Measurements from ENCODE around the gene GLIPR2. TPM values are rescaled to one million over a fixed set of nuclear protein-coding genes. Genes with fewer than 3 reads are reported as not detected.
A peak's percentile ranks its signal among the peaks of the same experiment; 100 is the strongest.

GLIPR2 gene
- total and polyA plus RNA-seq, 2 of the 4 experiments (the other 2 are of a cell fraction), result 35.8 to 43.3 TPM

GRCh38 chr9:36164989-36165388 lies 28.5 kb downstream of the GLIPR2 start:
- H3K23ac ChIP-seq (ENCODE audit: low read depth, low read length), result peak overlapping the region; percentile 41; the same call in 1 of the 2 replicates
- peaks cover 31% of the 10 kb centered on the region for H3K4me1 ChIP-seq (ENCODE audit: control insufficient read depth, insufficient read depth, low read length)
- H2BK15ac ChIP-seq (ENCODE audit: low read depth, low read length), result no peak overlapping the region
- H4K20me1 ChIP-seq (ENCODE audit: insufficient read depth, low read length), result no peaks in the 10 kb centered on the region
- peaks cover 28% of the 10 kb centered on the region for H3K9me1 ChIP-seq (ENCODE audit: insufficient read depth, low read length)
- peak overlapping the region; percentile 35; the same call in 1 of the 2 replicates for H3K14ac ChIP-seq (replicated peaks; ENCODE audit: low read depth, low read length)
- peak overlapping the region; percentile 80 for H2AK9ac ChIP-seq (replicated peaks; ENCODE audit: low read depth, low read length, poor library complexity)
- TF ChIP-seq BHLHE40 (IDR thresholded peaks at IDR 0.05; ENCODE audit: low read depth, low read length) (no peak), POLR2A (IDR thresholded peaks at IDR 0.05; ENCODE audit: low read depth, low read length) (no peak), RCOR1 (IDR thresholded peaks at IDR 0.05; ENCODE audit: insufficient replicate concordance, low read length) (no peak), CTCF (conservative IDR thresholded peaks at IDR 0.05; ENCODE audit: low read depth, low read length) (no peak), NFE2L2 (IDR thresholded peaks at IDR 0.05; ENCODE audit: low read depth, low read length) (no peak), SMC3 (IDR thresholded peaks at IDR 0.05; ENCODE audit: low read depth, low read length) (no peak), RAD21 (IDR thresholded peaks at IDR 0.05; ENCODE audit: low read length) (no peak), CEBPB (IDR thresholded peaks at IDR 0.05; ENCODE audit: low read depth, low read length) (no peak), MAZ (IDR thresholded peaks at IDR 0.05; ENCODE audit: borderline replicate concordance, low read depth, low read length) (no peak), MXI1 (IDR thresholded peaks at IDR 0.05; ENCODE audit: borderline replicate concordance, low read depth, low read length) (no peak), RFX5 (IDR thresholded peaks at IDR 0.05; ENCODE audit: low read depth, low read length) (no peak), CHD1 (IDR thresholded peaks at IDR 0.05; ENCODE audit: low read depth, low read length) (no peak), FOS (IDR thresholded peaks at IDR 0.05; ENCODE audit: low read depth, low read length) (no peak), MAFK (IDR thresholded peaks at IDR 0.05; ENCODE audit: low read depth, low read length) (no peak)
- TF ChIP-seq, protein P1, sequence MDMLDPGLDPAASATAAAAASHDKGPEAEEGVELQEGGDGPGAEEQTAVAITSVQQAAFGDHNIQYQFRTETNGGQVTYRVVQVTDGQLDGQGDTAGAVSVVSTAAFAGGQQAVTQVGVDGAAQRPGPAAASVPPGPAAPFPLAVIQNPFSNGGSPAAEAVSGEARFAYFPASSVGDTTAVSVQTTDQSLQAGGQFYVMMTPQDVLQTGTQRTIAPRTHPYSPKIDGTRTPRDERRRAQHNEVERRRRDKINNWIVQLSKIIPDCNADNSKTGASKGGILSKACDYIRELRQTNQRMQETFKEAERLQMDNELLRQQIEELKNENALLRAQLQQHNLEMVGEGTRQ (IDR thresholded peaks at IDR 0.05; ENCODE audit: low read depth, low read length), result no peak
- TF ChIP-seq, protein P2, sequence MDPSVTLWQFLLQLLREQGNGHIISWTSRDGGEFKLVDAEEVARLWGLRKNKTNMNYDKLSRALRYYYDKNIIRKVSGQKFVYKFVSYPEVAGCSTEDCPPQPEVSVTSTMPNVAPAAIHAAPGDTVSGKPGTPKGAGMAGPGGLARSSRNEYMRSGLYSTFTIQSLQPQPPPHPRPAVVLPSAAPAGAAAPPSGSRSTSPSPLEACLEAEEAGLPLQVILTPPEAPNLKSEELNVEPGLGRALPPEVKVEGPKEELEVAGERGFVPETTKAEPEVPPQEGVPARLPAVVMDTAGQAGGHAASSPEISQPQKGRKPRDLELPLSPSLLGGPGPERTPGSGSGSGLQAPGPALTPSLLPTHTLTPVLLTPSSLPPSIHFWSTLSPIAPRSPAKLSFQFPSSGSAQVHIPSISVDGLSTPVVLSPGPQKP (IDR thresholded peaks at IDR 0.05; ENCODE audit: borderline replicate concordance, low read depth, low read length), result no peak
- no peak overlapping the region for H3K4me3 ChIP-seq (ENCODE audit: insufficient read depth, low read depth, low read length)
- H3K9ac ChIP-seq (ENCODE audit: low read depth, low read length), result no peak overlapping the region
- H4K8ac ChIP-seq (ENCODE audit: low read depth in 2 of 2, low read length in 2 of 2), result peak overlapping the region in 1 of 2 experiments; percentile 53; a peak in 1 of 4 replicates
- CTCF ChIA-PET, result interaction anchor here (1.5 kb wide), 1 partner anchor 16 kb away, joined by 3 read pairs; no protein-coding TSS in a partner anchor
- peaks cover 0 to 15% of the 10 kb centered on the region in 2 experiments; a peak in 2 of 4 replicates for H3K79me1 ChIP-seq (ENCODE audit: low read depth in 1 of 2, low read length in 2 of 2)
- peaks cover 5% of the 10 kb centered on the region for H3K36me3 ChIP-seq (ENCODE audit: control insufficient read depth, insufficient read depth, low read length)
- peak overlapping the region; percentile 50; the same call in 1 of the 2 replicates for H4K5ac ChIP-seq (ENCODE audit: low read depth, low read length)
- intact Hi-C loops (cut with micrococcal nuclease) (no loop called here), in situ Hi-C loops (cut with MboI; ENCODE audit: low sequenced_read_pairs) (no loop called here), dilution Hi-C loops (cut with HindIII; ENCODE audit: low sequenced_read_pairs, unreplicated experiment) (no loop called here)
- H3K18ac ChIP-seq (ENCODE audit: low read depth, low read length), result peak overlapping the region; percentile 55; the same call in 1 of the 2 replicates
- BruUV-seq (replicated peaks), result no TSS peak
- H3K4me2 ChIP-seq (ENCODE audit: low read depth, low read length), result no peak overlapping the region
- H2AK5ac ChIP-seq (ENCODE audit: low read depth, low read length), result peak overlapping the region; percentile 18
- H4K91ac ChIP-seq (ENCODE audit: insufficient read depth, low read depth, low read length), result peak overlapping the region; percentile 58
- POLR2A ChIA-PET (ENCODE audit: unreplicated experiment), result no interaction called here
- DNase-seq (no peak), ATAC-seq (ENCODE audit: low read depth) (no peak)
- peak overlapping the region; percentile 89 for H2BK120ac ChIP-seq (ENCODE audit: low read depth, low read length)
- H3K27me3 ChIP-seq (ENCODE audit: control insufficient read depth, insufficient read depth, low read length), result no peaks in the 10 kb centered on the region
- WGBS, 2 experiments (ENCODE audit: extremely low coverage in 2 of 2, insufficient read length in 1 of 2), result 100% methylated on average over 1 of the region's 3 CpGs; no CpG with 5 or more reads in 1 of the 2 experiments
- no peak overlapping the region for H2BK5ac ChIP-seq (ENCODE audit: low read depth, low read length, poor library complexity, severe bottlenecking)
- no peak overlapping the region for H3K27ac ChIP-seq (ENCODE audit: insufficient read depth, low read length)
- no peak overlapping the region for H2AFZ ChIP-seq (replicated peaks; ENCODE audit: low read length, poor library complexity)
- peak overlapping the region; percentile 79 for H3K4ac ChIP-seq (ENCODE audit: low read depth, low read length)
- no peak overlapping the region for H3K56ac ChIP-seq (ENCODE audit: extremely low read depth, insufficient read depth, low read length)
- peak overlapping the region; percentile 7 for H2BK20ac ChIP-seq (ENCODE audit: low read depth, low read length)
- no peaks in the 10 kb centered on the region for H3K9me3 ChIP-seq (ENCODE audit: control insufficient read depth, insufficient read depth, low read length)
